Tibial artery (tissue), 4 donors: ENCODE measurements around the gene GNB1L.

Experiments used
- DNase-seq, 2 donors: peaks; one replicate each; pipeline ENCODE4 v3.0.0-alpha.2; 2019
- H3K27ac ChIP-seq, 2 donors: fragments of 200-600 bp; sonication (generic) in 1 of 2; 1 replicate in 1 of 2; 2 replicates in 1 of 2; pipeline ENCODE4 v1.5.1; 2018 to 2019; ENCODE audit warnings: mild to moderate bottlenecking in 1 of 2
- H3K27me3 ChIP-seq, 2 donors: fragments of 200-600 bp; sonication (generic) in 1 of 2; one replicate each; pipeline versions ENCODE4 v1.5.1 to v1.6.0; 2016 to 2019
- H3K36me3 ChIP-seq, 3 donors: fragments of 200-600 bp; sonication (generic) in 2 of 3; one replicate each; pipeline ENCODE4 v1.5.1; 2016 to 2019; ENCODE audit warnings: mild to moderate bottlenecking in 2 of 3
- H3K4me1 ChIP-seq, 4 donors: fragments of 200-600 bp; sonication (generic) in 2 of 4; 1 replicate in 3 of 4; 2 replicates in 1 of 4; pipeline ENCODE4 v1.5.1; 2016 to 2019
- H3K4me3 ChIP-seq, 2 donors: fragments of 200-600 bp; sonication (generic) in 1 of 2; 1 replicate in 1 of 2; 2 replicates in 1 of 2; pipeline ENCODE4 v1.5.1; 2018 to 2019; ENCODE audit warnings: mild to moderate bottlenecking in 2 of 2
- H3K9me3 ChIP-seq, 3 donors: fragments of 200-600 bp; sonication (generic) in 1 of 3; one replicate each; pipeline ENCODE4 v1.5.1; 2016 to 2019
- CTCF ChIP-seq, 2 experiments: fragments of 200-600 bp in 1 of 2; fragments of 450-650 bp in 1 of 2; IDR thresholded peaks; one replicate each; pipeline ENCODE4 v1.5.1; 2017 to 2019; ENCODE audit warnings: antibody characterized with exemption in 2 of 2, mild to moderate bottlenecking in 1 of 2, moderate library complexity in 1 of 2
- intact Hi-C: fragments of 100-400 bp; cut with DNase I; formaldehyde crosslinking; loops from one replicate; pipeline ENCODE4 v1.15.0; 2023; ENCODE audit warnings: low total_unique reads

Gene GNB1L

DNA sequence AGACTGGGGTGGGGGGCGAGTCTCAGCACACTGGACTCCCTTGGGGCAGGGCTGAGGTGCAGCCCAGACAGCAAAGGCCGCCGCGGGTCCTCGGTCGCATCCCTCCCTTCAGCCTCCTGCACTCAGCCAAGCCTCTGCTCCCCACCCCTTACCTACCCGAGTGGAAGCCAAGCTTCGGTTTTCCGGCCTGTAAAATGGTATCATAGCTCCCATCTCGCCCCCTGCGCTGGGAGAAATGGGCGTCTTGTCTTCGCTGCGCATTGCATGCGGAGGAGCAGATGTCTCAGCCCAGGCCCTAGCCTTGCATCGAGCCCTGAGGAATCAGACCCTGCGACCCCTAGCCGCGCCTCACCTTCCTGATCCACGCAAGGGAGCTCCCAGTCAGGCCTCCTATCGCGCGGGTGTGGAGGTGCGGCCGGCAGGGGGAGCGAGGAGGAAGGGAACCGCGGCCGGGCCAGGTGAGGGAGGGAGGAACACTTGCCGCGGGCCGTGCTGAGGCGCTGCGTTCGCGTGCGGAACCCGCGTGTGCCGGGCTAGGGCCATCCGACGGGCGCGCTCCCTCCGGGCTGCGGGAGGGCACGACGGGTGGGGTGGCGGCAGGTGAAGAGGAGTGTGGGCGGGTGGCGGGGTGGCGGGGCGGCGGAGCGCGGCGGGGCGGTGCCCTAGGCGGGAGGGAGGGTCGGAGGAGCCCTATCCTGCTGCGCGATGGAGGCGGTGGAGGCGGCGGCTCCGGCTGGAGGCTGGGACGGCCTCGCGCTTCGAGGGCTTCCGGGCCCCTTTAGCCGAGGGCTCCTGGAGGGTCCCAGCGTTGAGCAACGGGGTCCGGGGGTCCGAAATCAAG, 98.2 kb downstream of the GNB1L start:
- Histone ChIP-seq H3K27ac (no peak overlapping the region), H3K9me3 (no peaks in the 10 kb centered on the region), H3K27me3 (peaks cover 4 to 87% of the 10 kb centered on the region in 2 donors), H3K36me3 (no peaks in the 10 kb centered on the region), H3K4me3 (peak overlapping the region; percentile 15 to 26), H3K4me1 (peaks cover 0 to 45% (median 34%) of the 10 kb centered on the region in 4 donors)
- no peak for DNase-seq
- peak; percentile 21 to 37 for TF ChIP-seq CTCF (IDR thresholded peaks at IDR 0.05)
- intact Hi-C loops = no loop called here

GRCh38 chr22:19755722-19756287, 98.9 kb downstream of the GNB1L start:
- no peaks in the 10 kb centered on the region for H3K9me3 ChIP-seq
- no peak overlapping the region for H3K27ac ChIP-seq
- no peak for TF ChIP-seq CTCF (IDR thresholded peaks at IDR 0.05)
- H3K4me3 ChIP-seq = no peak overlapping the region
- H3K27me3 ChIP-seq = peaks cover 4 to 88% of the 10 kb centered on the region in 2 donors
- DNase-seq = no peak
- no peaks in the 10 kb centered on the region for H3K36me3 ChIP-seq
- intact Hi-C loops = no loop called here
- H3K4me1 ChIP-seq = peaks cover 0 to 40% (median 31%) of the 10 kb centered on the region in 4 donors

DNA sequence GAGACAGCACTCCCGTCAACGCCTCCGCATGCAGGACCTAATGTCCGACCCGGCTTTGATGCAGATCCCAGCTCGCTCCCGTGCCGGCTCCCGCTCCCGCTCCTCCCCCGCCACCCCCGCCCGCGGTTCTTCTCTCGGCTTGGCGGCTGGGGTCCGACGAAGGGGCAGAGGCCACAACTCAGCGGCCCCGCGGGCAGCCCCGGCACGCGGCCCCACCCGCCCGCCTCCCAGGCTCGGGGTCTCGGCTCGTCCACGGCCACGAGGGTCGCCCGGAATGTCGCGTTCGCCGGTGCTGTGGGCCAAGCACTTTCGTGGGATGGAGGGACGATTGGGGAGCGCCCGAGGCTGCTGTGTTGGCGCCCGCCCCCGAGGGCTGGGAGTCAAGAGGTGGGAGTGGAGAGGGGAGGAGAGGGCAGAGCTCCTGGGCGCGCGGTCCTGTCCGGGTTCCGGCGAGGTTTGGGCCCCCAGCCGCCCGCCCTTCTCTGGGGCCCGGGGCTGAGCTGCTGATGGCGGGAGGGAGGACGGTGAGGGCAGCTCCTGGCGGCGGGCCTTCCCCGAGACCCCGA, 99.4 kb downstream of the GNB1L start:
- TF ChIP-seq CTCF (IDR thresholded peaks at IDR 0.05) = no peak
- H3K27ac ChIP-seq = no peak overlapping the region
- H3K36me3 ChIP-seq = no peaks in the 10 kb centered on the region
- H3K9me3 ChIP-seq = no peaks in the 10 kb centered on the region
- DNase-seq = no peak
- H3K4me3 ChIP-seq = no peak overlapping the region
- peaks cover 4 to 92% of the 10 kb centered on the region in 2 donors for H3K27me3 ChIP-seq
- intact Hi-C loops = no loop called here
- H3K4me1 ChIP-seq = peaks cover 0 to 40% (median 30%) of the 10 kb centered on the region in 4 donors

DNA sequence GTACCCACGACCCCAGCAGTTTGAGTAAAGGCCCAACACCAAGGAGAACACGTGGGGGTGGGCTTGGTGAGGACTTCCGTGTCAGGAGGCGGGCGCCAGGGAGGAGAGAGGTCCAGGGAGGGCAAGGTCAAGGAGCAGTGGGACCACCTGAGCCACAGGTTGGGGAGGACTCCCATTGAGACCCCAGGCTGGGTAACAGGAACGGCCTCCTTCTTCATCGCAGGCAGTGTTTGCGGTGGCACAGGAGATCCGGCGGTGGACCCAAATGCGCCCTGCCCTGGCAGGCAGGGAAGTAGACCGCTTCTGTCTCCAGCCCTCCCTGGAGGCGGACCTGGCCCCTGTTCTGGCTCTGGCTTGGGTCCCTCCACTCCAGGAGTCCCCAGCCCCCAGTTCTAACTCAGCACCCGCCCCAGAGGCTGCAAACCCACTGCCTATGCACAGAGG, 100.0 kb downstream of the GNB1L start:
- no peak overlapping the region for H3K27ac ChIP-seq
- H3K4me1 ChIP-seq = peaks cover 0 to 39% (median 28%) of the 10 kb centered on the region in 4 donors
- no peak for DNase-seq
- no peak for TF ChIP-seq CTCF (IDR thresholded peaks at IDR 0.05)
- H3K27me3 ChIP-seq = peaks cover 4 to 94% of the 10 kb centered on the region in 2 donors
- H3K36me3 ChIP-seq = no peaks in the 10 kb centered on the region
- H3K4me3 ChIP-seq = no peak overlapping the region
- H3K9me3 ChIP-seq = no peaks in the 10 kb centered on the region
- intact Hi-C loops = no loop called here

- no peaks in the 10 kb centered on the region for H3K9me3 ChIP-seq
- peaks cover 0 to 33% (median 22%) of the 10 kb centered on the region in 4 donors for H3K4me1 ChIP-seq
- no peak overlapping the region for H3K27ac ChIP-seq
- no peak for DNase-seq
- no peak overlapping the region for H3K4me3 ChIP-seq
- H3K27me3 ChIP-seq = peaks cover 4 to 94% of the 10 kb centered on the region in 2 donors
- intact Hi-C loops = no loop called here
- H3K36me3 ChIP-seq = no peaks in the 10 kb centered on the region
- TF ChIP-seq CTCF (IDR thresholded peaks at IDR 0.05) = no peak
These were observed 100.5 kb downstream of the GNB1L start for GRCh38 chr22:19753996-19754700.
